Keratinocyte (primary cell): ENCODE measurements around the gene ZNF665.
"Not testable (repeated sequence)": the region's sequence is repeated elsewhere in the genome, so short reads cannot be mapped to it uniquely, and the experiment has no call there.

ENCODE experiments used
- EZH2 ChIP-seq: IDR thresholded peaks from one replicate; pipeline ENCODE4 v1.6.1; 2012; ENCODE audit warnings: inconsistent platforms, mild to moderate bottlenecking, low read length, moderate library complexity
- TF ChIP-seq, protein P1 (sequence below), 3 experiments: IDR thresholded peaks in 1 of 3; conservative IDR thresholded peaks in 1 of 3; optimal IDR thresholded peaks in 1 of 3; 2 replicates in 2 of 3; 3 replicates in 1 of 3; pipeline versions ENCODE3 to v1.5.1; 2011; ENCODE audit warnings: low read length in 3 of 3, mild to moderate bottlenecking in 3 of 3, moderate library complexity in 2 of 3, control low read depth in 1 of 3, inconsistent platforms in 1 of 3; ENCODE audit not compliant: insufficient read depth in 2 of 3; ENCODE audit errors: extremely low read depth in 1 of 3

DNA sequence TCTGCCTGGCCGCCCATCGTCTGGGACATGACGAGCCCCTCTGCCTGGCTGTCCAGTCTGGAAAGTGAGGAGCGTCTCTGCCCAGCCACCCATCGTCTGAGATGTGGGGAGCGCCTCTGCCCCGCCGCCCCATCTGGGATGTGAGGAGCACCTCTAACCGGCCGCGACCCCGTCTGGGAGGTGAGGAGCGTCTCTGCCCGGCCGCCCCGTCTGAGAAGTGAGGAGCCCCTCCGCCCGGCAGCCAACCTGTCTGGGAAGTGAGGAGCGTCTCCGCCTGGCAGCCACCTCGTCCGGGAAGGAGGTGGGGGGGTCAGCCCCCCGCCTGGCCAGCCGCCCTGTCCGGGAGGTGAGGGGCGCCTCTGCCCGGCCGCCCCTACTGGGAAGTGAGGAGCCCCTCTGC is 29.6 kb upstream of the ZNF665 start:
- TF ChIP-seq, protein P1, sequence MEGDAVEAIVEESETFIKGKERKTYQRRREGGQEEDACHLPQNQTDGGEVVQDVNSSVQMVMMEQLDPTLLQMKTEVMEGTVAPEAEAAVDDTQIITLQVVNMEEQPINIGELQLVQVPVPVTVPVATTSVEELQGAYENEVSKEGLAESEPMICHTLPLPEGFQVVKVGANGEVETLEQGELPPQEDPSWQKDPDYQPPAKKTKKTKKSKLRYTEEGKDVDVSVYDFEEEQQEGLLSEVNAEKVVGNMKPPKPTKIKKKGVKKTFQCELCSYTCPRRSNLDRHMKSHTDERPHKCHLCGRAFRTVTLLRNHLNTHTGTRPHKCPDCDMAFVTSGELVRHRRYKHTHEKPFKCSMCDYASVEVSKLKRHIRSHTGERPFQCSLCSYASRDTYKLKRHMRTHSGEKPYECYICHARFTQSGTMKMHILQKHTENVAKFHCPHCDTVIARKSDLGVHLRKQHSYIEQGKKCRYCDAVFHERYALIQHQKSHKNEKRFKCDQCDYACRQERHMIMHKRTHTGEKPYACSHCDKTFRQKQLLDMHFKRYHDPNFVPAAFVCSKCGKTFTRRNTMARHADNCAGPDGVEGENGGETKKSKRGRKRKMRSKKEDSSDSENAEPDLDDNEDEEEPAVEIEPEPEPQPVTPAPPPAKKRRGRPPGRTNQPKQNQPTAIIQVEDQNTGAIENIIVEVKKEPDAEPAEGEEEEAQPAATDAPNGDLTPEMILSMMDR (optimal IDR thresholded peaks at IDR 0.05 in 1 of 3, IDR thresholded peaks at IDR 0.05 in 1 of 3, conservative IDR thresholded peaks at IDR 0.05 in 1 of 3; ENCODE audit: extremely low read depth in 1 of 3, insufficient read depth in 2 of 3, low read length in 3 of 3), result not testable (repeated sequence)
- not testable (repeated sequence) for TF ChIP-seq EZH2
